ENCODE data around the gene TMUB1.

TMUB1 gene

GRCh38 chr7:151128144-151128543 lies 44.9 kb upstream of the TMUB1 start:
- no peak overlapping the region for H3K9ac ChIP-seq (ENCODE audit: low read length in 5 of 5)
- H3K4me1 ChIP-seq (ENCODE audit: control insufficient read depth in 5 of 5, insufficient read depth in 5 of 5, low read length in 5 of 5), result peaks cover 0 to 11% (median 9%) of the 10 kb centered on the region in 5 donors
- H3K36me3 ChIP-seq (ENCODE audit: control insufficient read depth in 5 of 5, insufficient read depth in 5 of 5, low read length in 5 of 5), result peaks cover 0 to 89% (median 72%) of the 10 kb centered on the region in 5 donors
- no peak overlapping the region for H3K27ac ChIP-seq (ENCODE audit: low read depth, low read length)
- H3K4me3 ChIP-seq (ENCODE audit: low read depth in 1 of 5, low read length in 5 of 5), result no peak overlapping the region
- H3K27me3 ChIP-seq (ENCODE audit: control insufficient read depth in 5 of 5, insufficient read depth in 4 of 5, low read length in 5 of 5), result no peaks in the 10 kb centered on the region
- no peaks in the 10 kb centered on the region for H3K9me3 ChIP-seq (ENCODE audit: control insufficient read depth in 5 of 5, low read length in 5 of 5)

- Histone ChIP-seq H3K27me3 (ENCODE audit: control insufficient read depth in 5 of 5, insufficient read depth in 4 of 5, low read length in 5 of 5) (no peaks in the 10 kb centered on the region), H3K27ac (ENCODE audit: low read depth, low read length) (no peak overlapping the region), H3K36me3 (ENCODE audit: control insufficient read depth in 5 of 5, insufficient read depth in 5 of 5, low read length in 5 of 5) (peaks cover 0 to 89% (median 63%) of the 10 kb centered on the region in 5 donors), H3K9me3 (ENCODE audit: control insufficient read depth in 5 of 5, low read length in 5 of 5) (no peaks in the 10 kb centered on the region), H3K4me1 (ENCODE audit: control insufficient read depth in 5 of 5, insufficient read depth in 5 of 5, low read length in 5 of 5) (peaks cover 0 to 11% (median 9%) of the 10 kb centered on the region in 5 donors), H3K9ac (ENCODE audit: low read length in 5 of 5) (no peak overlapping the region), H3K4me3 (ENCODE audit: low read depth in 1 of 5, low read length in 5 of 5) (no peak overlapping the region)
Measured at GRCh38 chr7:151126491-151127137, 43.3 kb upstream of the TMUB1 start.

- H3K9ac ChIP-seq (ENCODE audit: low read length in 5 of 5), result peak overlapping the region in 1 of 5 donors; percentile 37
- peaks cover 0 to 89% (median 63%) of the 10 kb centered on the region in 5 donors for H3K36me3 ChIP-seq (ENCODE audit: control insufficient read depth in 5 of 5, insufficient read depth in 5 of 5, low read length in 5 of 5)
- H3K4me3 ChIP-seq (ENCODE audit: low read depth in 1 of 5, low read length in 5 of 5), result peak overlapping the region in 4 of 5 donors; percentile 44 to 52 (median 51)
- H3K4me1 ChIP-seq (ENCODE audit: control insufficient read depth in 5 of 5, insufficient read depth in 5 of 5, low read length in 5 of 5), result peaks cover 0 to 11% (median 9%) of the 10 kb centered on the region in 5 donors
- no peaks in the 10 kb centered on the region for H3K27me3 ChIP-seq (ENCODE audit: control insufficient read depth in 5 of 5, insufficient read depth in 4 of 5, low read length in 5 of 5)
- H3K9me3 ChIP-seq (ENCODE audit: control insufficient read depth in 5 of 5, low read length in 5 of 5), result no peaks in the 10 kb centered on the region
- no peak overlapping the region for H3K27ac ChIP-seq (ENCODE audit: low read depth, low read length)
Measured at GRCh38 chr7:151125846-151126481, 42.7 kb upstream of the TMUB1 start.

GRCh38 chr7:151125470-151125845 lies 42.2 kb upstream of the TMUB1 start:
- H3K27me3 ChIP-seq (ENCODE audit: control insufficient read depth in 5 of 5, insufficient read depth in 4 of 5, low read length in 5 of 5), result no peaks in the 10 kb centered on the region
- H3K9me3 ChIP-seq (ENCODE audit: control insufficient read depth in 5 of 5, low read length in 5 of 5), result no peaks in the 10 kb centered on the region
- H3K4me3 ChIP-seq (ENCODE audit: low read depth in 1 of 5, low read length in 5 of 5), result peak overlapping the region in 4 of 5 donors; percentile 44 to 52 (median 51)
- H3K27ac ChIP-seq (ENCODE audit: low read depth, low read length), result no peak overlapping the region
- peak overlapping the region in 1 of 5 donors; percentile 37 for H3K9ac ChIP-seq (ENCODE audit: low read length in 5 of 5)
- peaks cover 0 to 11% (median 9%) of the 10 kb centered on the region in 5 donors for H3K4me1 ChIP-seq (ENCODE audit: control insufficient read depth in 5 of 5, insufficient read depth in 5 of 5, low read length in 5 of 5)
- peaks cover 0 to 89% (median 63%) of the 10 kb centered on the region in 5 donors for H3K36me3 ChIP-seq (ENCODE audit: control insufficient read depth in 5 of 5, insufficient read depth in 5 of 5, low read length in 5 of 5)

- H3K4me1 ChIP-seq (ENCODE audit: control insufficient read depth in 5 of 5, insufficient read depth in 5 of 5, low read length in 5 of 5), result peaks cover 0 to 11% (median 9%) of the 10 kb centered on the region in 5 donors
- H3K36me3 ChIP-seq (ENCODE audit: control insufficient read depth in 5 of 5, insufficient read depth in 5 of 5, low read length in 5 of 5), result peaks cover 0 to 89% (median 63%) of the 10 kb centered on the region in 5 donors
- H3K9ac ChIP-seq (ENCODE audit: low read length in 5 of 5), result no peak overlapping the region
Measured at GRCh38 chr7:151124899-151125399, 41.7 kb upstream of the TMUB1 start.

GRCh38 chr7:151124481-151124880 lies 41.2 kb upstream of the TMUB1 start:
- H3K9me3 ChIP-seq (ENCODE audit: control insufficient read depth in 5 of 5, low read length in 5 of 5), result no peaks in the 10 kb centered on the region
- H3K36me3 ChIP-seq (ENCODE audit: control insufficient read depth in 5 of 5, insufficient read depth in 5 of 5, low read length in 5 of 5), result peaks cover 0 to 89% (median 63%) of the 10 kb centered on the region in 5 donors
- no peak overlapping the region for H3K4me3 ChIP-seq (ENCODE audit: low read depth in 1 of 5, low read length in 5 of 5)
- H3K27me3 ChIP-seq (ENCODE audit: control insufficient read depth in 5 of 5, insufficient read depth in 4 of 5, low read length in 5 of 5), result no peaks in the 10 kb centered on the region
- H3K4me1 ChIP-seq (ENCODE audit: control insufficient read depth in 5 of 5, insufficient read depth in 5 of 5, low read length in 5 of 5), result peaks cover 0 to 11% (median 9%) of the 10 kb centered on the region in 5 donors
- no peak overlapping the region for H3K9ac ChIP-seq (ENCODE audit: low read length in 5 of 5)
- H3K27ac ChIP-seq (ENCODE audit: low read depth, low read length), result no peak overlapping the region

More at GRCh38 chr7:151124899-151125399, 41.7 kb upstream of the TMUB1 start:
- H3K27ac ChIP-seq (ENCODE audit: low read depth, low read length), result no peak overlapping the region
- H3K4me3 ChIP-seq (ENCODE audit: low read depth in 1 of 5, low read length in 5 of 5), result peak overlapping the region in 2 of 5 donors; percentile 51
- H3K27me3 ChIP-seq (ENCODE audit: control insufficient read depth in 5 of 5, insufficient read depth in 4 of 5, low read length in 5 of 5), result no peaks in the 10 kb centered on the region
- no peaks in the 10 kb centered on the region for H3K9me3 ChIP-seq (ENCODE audit: control insufficient read depth in 5 of 5, low read length in 5 of 5)

- H3K27me3 ChIP-seq (ENCODE audit: control insufficient read depth in 5 of 5, insufficient read depth in 4 of 5, low read length in 5 of 5), result no peaks in the 10 kb centered on the region
- H3K4me1 ChIP-seq (ENCODE audit: control insufficient read depth in 5 of 5, insufficient read depth in 5 of 5, low read length in 5 of 5), result peaks cover 0 to 11% (median 9%) of the 10 kb centered on the region in 5 donors
- H3K36me3 ChIP-seq (ENCODE audit: control insufficient read depth in 5 of 5, insufficient read depth in 5 of 5, low read length in 5 of 5), result peaks cover 0 to 89% (median 63%) of the 10 kb centered on the region in 5 donors
- H3K9me3 ChIP-seq (ENCODE audit: control insufficient read depth in 5 of 5, low read length in 5 of 5), result no peaks in the 10 kb centered on the region
- H3K27ac ChIP-seq (ENCODE audit: low read depth, low read length), result no peak overlapping the region
- H3K9ac ChIP-seq (ENCODE audit: low read length in 5 of 5), result no peak overlapping the region
- no peak overlapping the region for H3K4me3 ChIP-seq (ENCODE audit: low read depth in 1 of 5, low read length in 5 of 5)
Measured at GRCh38 chr7:151123822-151124464, 40.6 kb upstream of the TMUB1 start.

GRCh38 chr7:151123158-151123821 lies 40.0 kb upstream of the TMUB1 start:
- Histone ChIP-seq H3K27ac (ENCODE audit: low read depth, low read length) (no peak overlapping the region), H3K27me3 (ENCODE audit: control insufficient read depth in 5 of 5, insufficient read depth in 4 of 5, low read length in 5 of 5) (no peaks in the 10 kb centered on the region), H3K4me3 (ENCODE audit: low read depth in 1 of 5, low read length in 5 of 5) (no peak overlapping the region), H3K36me3 (ENCODE audit: control insufficient read depth in 5 of 5, insufficient read depth in 5 of 5, low read length in 5 of 5) (peaks cover 0 to 89% (median 63%) of the 10 kb centered on the region in 5 donors), H3K9me3 (ENCODE audit: control insufficient read depth in 5 of 5, low read length in 5 of 5) (no peaks in the 10 kb centered on the region), H3K9ac (ENCODE audit: low read length in 5 of 5) (no peak overlapping the region), H3K4me1 (ENCODE audit: control insufficient read depth in 5 of 5, insufficient read depth in 5 of 5, low read length in 5 of 5) (peaks cover 0 to 11% (median 9%) of the 10 kb centered on the region in 5 donors)

- Histone ChIP-seq H3K9ac (ENCODE audit: low read length in 5 of 5) (no peak overlapping the region), H3K36me3 (ENCODE audit: control insufficient read depth in 5 of 5, insufficient read depth in 5 of 5, low read length in 5 of 5) (peaks cover 0 to 89% (median 63%) of the 10 kb centered on the region in 5 donors), H3K4me3 (ENCODE audit: low read depth in 1 of 5, low read length in 5 of 5) (no peak overlapping the region), H3K4me1 (ENCODE audit: control insufficient read depth in 5 of 5, insufficient read depth in 5 of 5, low read length in 5 of 5) (peaks cover 0 to 11% (median 9%) of the 10 kb centered on the region in 5 donors), H3K27ac (ENCODE audit: low read depth, low read length) (no peak overlapping the region), H3K27me3 (ENCODE audit: control insufficient read depth in 5 of 5, insufficient read depth in 4 of 5, low read length in 5 of 5) (no peaks in the 10 kb centered on the region), H3K9me3 (ENCODE audit: control insufficient read depth in 5 of 5, low read length in 5 of 5) (no peaks in the 10 kb centered on the region)
Measured at GRCh38 chr7:151122796-151123157, 39.5 kb upstream of the TMUB1 start.

Measured in subcutaneous abdominal adipose tissue (tissue), 5 donors.